ENCODE measurements around the gene ANKLE2. TPM values are rescaled to one million over a fixed set of nuclear protein-coding genes. Genes with fewer than 3 reads are reported as not detected.
"Not testable (repeated sequence)": the region's sequence is repeated elsewhere in the genome, so short reads cannot be mapped to it uniquely, and the experiment has no call there.

The ANKLE2 gene
- total and polyA plus RNA-seq, 10 of the 15 experiments (the other 5 are each of a cell fraction or from before 2014, with no cell fraction given), result 4.3 to 89.4 (median 53.0) TPM

- TF ChIP-seq, protein P1, sequence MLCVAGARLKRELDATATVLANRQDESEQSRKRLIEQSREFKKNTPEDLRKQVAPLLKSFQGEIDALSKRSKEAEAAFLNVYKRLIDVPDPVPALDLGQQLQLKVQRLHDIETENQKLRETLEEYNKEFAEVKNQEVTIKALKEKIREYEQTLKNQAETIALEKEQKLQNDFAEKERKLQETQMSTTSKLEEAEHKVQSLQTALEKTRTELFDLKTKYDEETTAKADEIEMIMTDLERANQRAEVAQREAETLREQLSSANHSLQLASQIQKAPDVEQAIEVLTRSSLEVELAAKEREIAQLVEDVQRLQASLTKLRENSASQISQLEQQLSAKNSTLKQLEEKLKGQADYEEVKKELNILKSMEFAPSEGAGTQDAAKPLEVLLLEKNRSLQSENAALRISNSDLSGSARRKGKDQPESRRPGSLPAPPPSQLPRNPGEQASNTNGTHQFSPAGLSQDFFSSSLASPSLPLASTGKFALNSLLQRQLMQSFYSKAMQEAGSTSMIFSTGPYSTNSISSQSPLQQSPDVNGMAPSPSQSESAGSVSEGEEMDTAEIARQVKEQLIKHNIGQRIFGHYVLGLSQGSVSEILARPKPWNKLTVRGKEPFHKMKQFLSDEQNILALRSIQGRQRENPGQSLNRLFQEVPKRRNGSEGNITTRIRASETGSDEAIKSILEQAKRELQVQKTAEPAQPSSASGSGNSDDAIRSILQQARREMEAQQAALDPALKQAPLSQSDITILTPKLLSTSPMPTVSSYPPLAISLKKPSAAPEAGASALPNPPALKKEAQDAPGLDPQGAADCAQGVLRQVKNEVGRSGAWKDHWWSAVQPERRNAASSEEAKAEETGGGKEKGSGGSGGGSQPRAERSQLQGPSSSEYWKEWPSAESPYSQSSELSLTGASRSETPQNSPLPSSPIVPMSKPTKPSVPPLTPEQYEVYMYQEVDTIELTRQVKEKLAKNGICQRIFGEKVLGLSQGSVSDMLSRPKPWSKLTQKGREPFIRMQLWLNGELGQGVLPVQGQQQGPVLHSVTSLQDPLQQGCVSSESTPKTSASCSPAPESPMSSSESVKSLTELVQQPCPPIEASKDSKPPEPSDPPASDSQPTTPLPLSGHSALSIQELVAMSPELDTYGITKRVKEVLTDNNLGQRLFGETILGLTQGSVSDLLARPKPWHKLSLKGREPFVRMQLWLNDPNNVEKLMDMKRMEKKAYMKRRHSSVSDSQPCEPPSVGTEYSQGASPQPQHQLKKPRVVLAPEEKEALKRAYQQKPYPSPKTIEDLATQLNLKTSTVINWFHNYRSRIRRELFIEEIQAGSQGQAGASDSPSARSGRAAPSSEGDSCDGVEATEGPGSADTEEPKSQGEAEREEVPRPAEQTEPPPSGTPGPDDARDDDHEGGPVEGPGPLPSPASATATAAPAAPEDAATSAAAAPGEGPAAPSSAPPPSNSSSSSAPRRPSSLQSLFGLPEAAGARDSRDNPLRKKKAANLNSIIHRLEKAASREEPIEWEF (IDR thresholded peaks at IDR 0.05; ENCODE audit: insufficient replicate concordance, low read depth, low read length), result no peak
Measured at GRCh38 chr12:132759359-132759758, 2.3 kb downstream of the ANKLE2 start (continued).

DNA sequence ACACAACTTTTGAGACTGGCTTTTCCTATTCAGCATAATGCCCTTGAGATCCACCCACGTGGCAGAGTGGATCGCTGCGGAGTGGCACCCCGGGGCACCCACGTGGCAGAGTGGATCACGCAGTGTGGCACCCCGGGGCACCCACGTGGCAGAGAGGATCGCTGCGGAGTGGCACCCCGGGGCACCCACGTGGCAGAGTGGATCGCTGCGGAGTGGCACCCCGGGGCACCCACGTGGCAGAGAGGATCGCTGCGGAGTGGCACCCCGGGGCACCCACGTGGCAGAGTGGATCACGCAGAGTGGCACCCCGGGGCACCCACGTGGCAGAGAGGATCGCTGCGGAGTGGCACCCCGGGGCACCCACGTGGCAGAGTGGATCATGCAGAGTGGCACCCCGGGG, 2.8 kb downstream of the ANKLE2 start:
- H3K27ac ChIP-seq (ENCODE audit: control insufficient read depth, insufficient read depth); H3K9ac ChIP-seq (ENCODE audit: control insufficient read depth, insufficient read depth, low read length); H3K9me3 ChIP-seq (replicated peaks; ENCODE audit: control insufficient read depth, insufficient read depth, low read length); H3K4me2 ChIP-seq (ENCODE audit: control insufficient read depth, insufficient read depth); H3K4me3 ChIP-seq; RAD21 ChIA-PET (ENCODE audit: unreplicated experiment); intact Hi-C loops (cut with micrococcal nuclease; ENCODE audit: unreplicated experiment); ATAC-seq; DNase-seq (ENCODE audit: low read depth, low spot score); H3K27me3 ChIP-seq (replicated peaks in 1 of 2; ENCODE audit: control insufficient read depth in 2 of 2, insufficient read depth in 2 of 2, low read length in 1 of 2); H4K20me1 ChIP-seq (ENCODE audit: control insufficient read depth, insufficient read depth); H2AFZ ChIP-seq (ENCODE audit: control insufficient read depth, low read depth, low read length); H3K4me1 ChIP-seq (ENCODE audit: control insufficient read depth, insufficient read depth, low read length); SMC1A ChIA-PET (ENCODE audit: uncharacterized antibody, unreplicated experiment); in situ Hi-C loops (cut with MboI); BruUV-seq (replicated peaks); H3K36me3 ChIP-seq (ENCODE audit: control insufficient read depth in 2 of 2, insufficient read depth in 2 of 2, low read length in 1 of 2); FAIRE-seq: not testable (repeated sequence)
- WGBS (ENCODE audit: insufficient coverage, insufficient replicate concordance, low lambda C conversion rate, missing lambda C conversion rate), result 87% methylated on average over 22 of the region's 28 CpGs
- ChIA-PET CTCF (interaction anchor here (0.6 kb wide), 2 partner anchors 270 to 422 kb away, joined by 3 read pairs; partner anchors contain the start of gene ZNF268), POLR2A (interaction anchor here (1.0 kb wide), 1 partner anchor 14 kb away, joined by 7 read pairs; no protein-coding TSS in a partner anchor)
- peaks cover 55% of the 10 kb centered on the region for H3K79me2 ChIP-seq (ENCODE audit: control insufficient read depth, insufficient read depth, low read length)
